Esophagus muscularis mucosa (tissue), 3 donors: ENCODE results near the gene ERN1.

Source experiments
- CTCF ChIP-seq, 3 experiments: fragments of 200-600 bp in 2 of 3; fragments of 450-650 bp in 1 of 3; sonication (generic) in 2 of 3; IDR thresholded peaks; one replicate each; pipeline ENCODE4 v1.5.1; 2017 to 2019; ENCODE audit warnings: antibody characterized with exemption in 3 of 3, mild to moderate bottlenecking in 2 of 3, moderate library complexity in 1 of 3
- POLR2A ChIP-seq: fragments of 450-650 bp; IDR thresholded peaks from one replicate; pipeline ENCODE4 v1.6.1; 2017; ENCODE audit warnings: antibody characterized with exemption, moderate library complexity, mild to moderate bottlenecking, low read depth

GRCh38 chr17:64139542-64139941 lies 9.6 kb upstream of the ERN1 start:
- TF ChIP-seq CTCF (IDR thresholded peaks at IDR 0.05) (no peak), POLR2A (no peak)
